ENCODE data around the gene AGBL4. TPM values are rescaled to one million over a fixed set of nuclear protein-coding genes. Genes with fewer than 3 reads are reported as not detected.

AGBL4 gene
- total and polyA plus RNA-seq, 2 of the 4 experiments (the other 2 are of a cell fraction), result not detected

DNA sequence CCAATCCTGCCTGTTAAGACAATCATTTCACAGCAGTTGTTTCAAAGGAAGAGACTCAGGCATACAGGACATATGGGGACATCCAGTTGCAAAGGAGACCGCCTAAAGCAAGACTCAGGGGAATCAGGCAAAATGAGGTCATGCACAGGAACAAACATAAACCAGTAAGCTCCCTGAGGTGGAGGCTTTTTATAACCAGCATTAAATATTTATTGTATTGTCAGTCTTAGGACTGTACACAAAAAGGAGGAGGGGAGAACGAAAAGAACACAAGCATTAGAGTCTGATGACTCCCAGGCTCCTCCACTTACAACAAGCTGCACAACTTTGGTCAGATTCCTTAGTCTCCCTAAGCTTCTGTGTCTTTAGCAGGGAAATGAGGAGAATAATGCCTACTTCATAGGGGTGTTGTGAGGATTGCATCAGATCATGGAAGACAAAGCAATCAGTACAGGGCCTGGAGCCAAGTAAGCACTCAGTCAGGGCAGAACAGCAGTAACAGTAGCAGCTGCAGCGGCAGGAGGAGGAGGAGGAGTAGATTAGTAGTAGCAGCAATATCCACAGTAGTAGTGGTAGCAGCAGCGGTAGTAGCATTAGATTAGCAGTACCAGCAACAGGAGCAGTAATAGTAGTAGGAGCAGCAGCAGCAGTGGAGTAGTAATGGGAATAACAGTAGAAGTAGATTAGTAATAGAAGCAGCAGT is 1497.6 kb downstream of the AGBL4 start:
- H3K14ac ChIP-seq (replicated peaks; ENCODE audit: low read depth, low read length), result no peak overlapping the region
- H3K4ac ChIP-seq (ENCODE audit: low read depth, low read length), result no peak overlapping the region
- H3K4me3 ChIP-seq (ENCODE audit: insufficient read depth, low read depth, low read length), result no peak overlapping the region
- H3K23ac ChIP-seq (ENCODE audit: low read depth, low read length), result no peak overlapping the region
- H4K20me1 ChIP-seq (ENCODE audit: insufficient read depth, low read length), result no peaks in the 10 kb centered on the region
- no TSS peak for BruUV-seq (replicated peaks)
- H3K9me3 ChIP-seq (ENCODE audit: control insufficient read depth, insufficient read depth, low read length), result no peaks in the 10 kb centered on the region
- no peaks in the 10 kb centered on the region for H3K27me3 ChIP-seq (ENCODE audit: control insufficient read depth, insufficient read depth, low read length)
- POLR2A ChIA-PET (ENCODE audit: unreplicated experiment), result no interaction called here
- no peak overlapping the region for H2BK5ac ChIP-seq (ENCODE audit: low read depth, low read length, poor library complexity, severe bottlenecking)
- H3K18ac ChIP-seq (ENCODE audit: low read depth, low read length), result no peak overlapping the region; the same call in 1 of the 2 replicates
- H4K5ac ChIP-seq (ENCODE audit: low read depth, low read length), result no peak overlapping the region; the same call in 1 of the 2 replicates
- peak; percentile 27; the same call in 1 of the 2 replicates for TF ChIP-seq CEBPB (IDR thresholded peaks at IDR 0.05; ENCODE audit: low read depth, low read length)
- no peak for TF ChIP-seq RCOR1 (IDR thresholded peaks at IDR 0.05; ENCODE audit: insufficient replicate concordance, low read length)
- TF ChIP-seq RAD21 (IDR thresholded peaks at IDR 0.05; ENCODE audit: low read length), result no peak
- no peak overlapping the region for H4K91ac ChIP-seq (ENCODE audit: insufficient read depth, low read depth, low read length)
- no peak overlapping the region for H3K9ac ChIP-seq (ENCODE audit: low read depth, low read length)
- no peak overlapping the region for H3K56ac ChIP-seq (ENCODE audit: extremely low read depth, insufficient read depth, low read length)
- H3K9me1 ChIP-seq (ENCODE audit: insufficient read depth, low read length), result no peaks in the 10 kb centered on the region
- in situ Hi-C loops (cut with MboI; ENCODE audit: low sequenced_read_pairs), result no loop called here
- 33% methylated on average over 1 of the region's 4 CpGs; no CpG with 5 or more reads in 1 of the 2 experiments for WGBS, 2 experiments (ENCODE audit: extremely low coverage in 2 of 2, insufficient read length in 1 of 2)
- no peak overlapping the region for H2BK15ac ChIP-seq (ENCODE audit: low read depth, low read length)
- H3K4me2 ChIP-seq (ENCODE audit: low read depth, low read length), result no peak overlapping the region; the same call in 1 of the 2 replicates
- CTCF ChIA-PET, result no interaction called here
- H3K4me1 ChIP-seq (ENCODE audit: control insufficient read depth, insufficient read depth, low read length), result peaks cover 9% of the 10 kb centered on the region; the same call in 1 of the 2 replicates
- no peak overlapping the region for H2BK120ac ChIP-seq (ENCODE audit: low read depth, low read length)
- intact Hi-C loops (cut with micrococcal nuclease), result no loop called here
- H3K79me1 ChIP-seq (ENCODE audit: low read depth in 1 of 2, low read length in 2 of 2), result no peaks in the 10 kb centered on the region
- no peak overlapping the region for H4K8ac ChIP-seq (ENCODE audit: low read depth in 2 of 2, low read length in 2 of 2)
- H3K27ac ChIP-seq (ENCODE audit: insufficient read depth, low read length), result peak overlapping the region; percentile 41; the same call in 1 of the 2 replicates
- H2AK5ac ChIP-seq (ENCODE audit: low read depth, low read length), result no peak overlapping the region
- DNase-seq (peak; percentile 35), ATAC-seq (ENCODE audit: low read depth) (peak; percentile 28; the same call in 1 of the 2 replicates)
- H2BK20ac ChIP-seq (ENCODE audit: low read depth, low read length), result no peak overlapping the region
- no peak overlapping the region for H2AFZ ChIP-seq (replicated peaks; ENCODE audit: low read length, poor library complexity)
- no peak overlapping the region for H2AK9ac ChIP-seq (replicated peaks; ENCODE audit: low read depth, low read length, poor library complexity)
- dilution Hi-C loops (cut with HindIII; ENCODE audit: low sequenced_read_pairs, unreplicated experiment), result no loop called here
- H3K36me3 ChIP-seq (ENCODE audit: control insufficient read depth, insufficient read depth, low read length), result no peaks in the 10 kb centered on the region
